Fibroblast of mammary gland (primary cell): ENCODE data around the gene TNFSF13B.
"Not testable (repeated sequence)": the region's sequence is repeated elsewhere in the genome, so short reads cannot be mapped to it uniquely, and the experiment has no call there.

Source experiments
- DNase-seq: peaks from one replicate; pipeline ENCODE4 v3.0.0-alpha.2; 2010; ENCODE audit warnings: low read depth
- H3K4me3 ChIP-seq: 2 replicates; pipeline ENCODE4 v1.5.1; 2011; ENCODE audit warnings: low read depth, mild to moderate bottlenecking, low read length, moderate library complexity; ENCODE audit not compliant: control insufficient read depth
- TF ChIP-seq, protein P1 (sequence below): conservative IDR thresholded peaks from 2 replicates; pipeline ENCODE4 v1.5.1; 2011; ENCODE audit warnings: low read depth, low read length, inconsistent platforms; ENCODE audit not compliant: control insufficient read depth, insufficient read depth

Gene TNFSF13B

DNA sequence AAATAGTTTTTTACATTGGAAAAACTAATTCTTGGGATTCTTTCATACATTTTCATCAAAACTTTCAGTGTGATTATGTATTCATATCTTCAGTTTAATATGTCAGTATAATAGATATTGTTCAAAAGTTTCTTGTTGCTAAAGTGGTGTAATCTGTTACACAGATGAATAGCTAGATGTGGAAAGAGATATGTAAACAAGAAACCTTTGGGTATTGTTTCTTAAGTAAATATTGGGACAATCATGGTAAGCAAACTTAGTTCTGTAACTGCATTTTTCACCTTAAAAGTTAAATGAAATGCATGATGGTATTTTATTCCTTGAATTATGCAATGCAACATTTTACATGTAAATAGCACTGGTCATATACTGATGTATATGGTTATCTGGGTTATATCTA lies 39.1 kb upstream of the TNFSF13B start:
- DNase-seq = no peak
- TF ChIP-seq, protein P1, sequence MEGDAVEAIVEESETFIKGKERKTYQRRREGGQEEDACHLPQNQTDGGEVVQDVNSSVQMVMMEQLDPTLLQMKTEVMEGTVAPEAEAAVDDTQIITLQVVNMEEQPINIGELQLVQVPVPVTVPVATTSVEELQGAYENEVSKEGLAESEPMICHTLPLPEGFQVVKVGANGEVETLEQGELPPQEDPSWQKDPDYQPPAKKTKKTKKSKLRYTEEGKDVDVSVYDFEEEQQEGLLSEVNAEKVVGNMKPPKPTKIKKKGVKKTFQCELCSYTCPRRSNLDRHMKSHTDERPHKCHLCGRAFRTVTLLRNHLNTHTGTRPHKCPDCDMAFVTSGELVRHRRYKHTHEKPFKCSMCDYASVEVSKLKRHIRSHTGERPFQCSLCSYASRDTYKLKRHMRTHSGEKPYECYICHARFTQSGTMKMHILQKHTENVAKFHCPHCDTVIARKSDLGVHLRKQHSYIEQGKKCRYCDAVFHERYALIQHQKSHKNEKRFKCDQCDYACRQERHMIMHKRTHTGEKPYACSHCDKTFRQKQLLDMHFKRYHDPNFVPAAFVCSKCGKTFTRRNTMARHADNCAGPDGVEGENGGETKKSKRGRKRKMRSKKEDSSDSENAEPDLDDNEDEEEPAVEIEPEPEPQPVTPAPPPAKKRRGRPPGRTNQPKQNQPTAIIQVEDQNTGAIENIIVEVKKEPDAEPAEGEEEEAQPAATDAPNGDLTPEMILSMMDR = no peak
- H3K4me3 ChIP-seq = no peak overlapping the region

DNA sequence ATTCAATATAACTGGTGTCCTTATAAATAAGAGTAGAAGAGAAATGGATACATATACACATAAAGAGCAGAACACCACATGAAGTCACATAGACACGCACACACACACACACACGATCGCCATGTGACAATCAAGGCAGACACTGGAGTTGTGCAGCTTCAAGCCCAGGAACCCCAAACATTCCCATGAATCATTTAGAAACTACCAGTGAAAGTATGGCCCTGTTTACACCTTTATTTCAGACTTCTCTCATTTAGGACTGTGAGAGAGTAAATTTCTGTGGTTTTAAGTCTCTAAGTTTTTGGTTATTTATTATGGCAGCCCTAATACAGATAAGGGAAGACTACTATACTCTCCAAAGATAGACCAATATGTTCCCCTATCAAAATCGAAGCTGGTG lies 20.4 kb upstream of the TNFSF13B start:
- TF ChIP-seq, protein P1 = no peak
- no peak for DNase-seq
- no peak overlapping the region for H3K4me3 ChIP-seq

DNA sequence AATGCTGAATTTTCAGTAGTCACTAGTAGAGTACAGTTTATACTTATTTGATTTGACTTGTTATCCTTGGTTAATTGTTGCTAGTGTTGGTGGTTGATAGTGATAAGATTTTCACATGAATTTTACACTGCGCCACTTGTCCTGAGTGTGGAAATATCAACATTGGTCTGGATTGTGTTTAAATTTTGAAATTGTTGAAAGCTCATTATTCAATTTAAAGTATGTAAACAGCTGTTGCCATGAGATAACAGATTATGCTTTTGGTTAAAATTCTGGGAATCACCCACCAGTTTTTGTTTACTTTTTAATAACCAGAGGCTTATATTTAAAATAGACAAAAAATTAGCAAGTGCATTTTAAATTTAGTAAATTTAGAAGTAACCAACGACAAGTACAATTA lies 12.3 kb upstream of the TNFSF13B start:
- TF ChIP-seq, protein P1 = no peak
- no peak overlapping the region for H3K4me3 ChIP-seq
- DNase-seq = no peak

DNA sequence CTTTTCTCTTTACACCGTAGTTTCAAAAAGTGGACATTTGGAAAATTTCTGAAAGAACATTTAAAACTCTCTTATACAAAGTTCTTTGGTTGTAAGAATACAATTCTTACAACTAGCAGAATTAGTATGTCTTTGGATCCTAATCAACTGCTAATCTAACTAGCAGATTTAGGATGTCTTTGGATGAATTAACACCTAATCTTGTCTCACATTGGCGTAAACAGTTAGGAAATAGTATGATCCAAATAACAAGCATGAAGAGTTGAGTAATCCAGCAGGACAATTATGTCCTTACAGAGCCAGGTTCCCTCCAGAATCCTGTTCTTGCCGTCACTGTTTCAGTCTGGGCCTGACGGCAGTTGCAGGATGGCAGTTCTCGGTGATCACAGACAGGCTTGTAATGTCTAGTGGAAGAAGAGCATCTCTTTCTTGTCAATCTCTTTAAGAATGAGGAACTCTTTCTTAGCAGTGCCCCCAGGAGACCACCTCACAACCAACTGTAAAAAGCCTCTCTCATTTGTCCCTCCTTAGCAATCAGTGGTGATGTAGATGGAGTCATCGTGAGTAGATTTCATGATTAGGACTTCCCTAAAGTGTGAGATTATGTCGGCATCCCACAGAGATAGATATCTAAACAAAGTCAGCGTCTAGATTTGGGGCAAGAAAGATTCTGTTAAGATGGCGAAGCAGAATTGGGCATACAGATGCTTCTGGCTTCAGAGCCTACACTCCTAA lies 5.7 kb upstream of the TNFSF13B start:
- no peak overlapping the region for H3K4me3 ChIP-seq
- TF ChIP-seq, protein P1 = no peak
- DNase-seq = no peak

DNA sequence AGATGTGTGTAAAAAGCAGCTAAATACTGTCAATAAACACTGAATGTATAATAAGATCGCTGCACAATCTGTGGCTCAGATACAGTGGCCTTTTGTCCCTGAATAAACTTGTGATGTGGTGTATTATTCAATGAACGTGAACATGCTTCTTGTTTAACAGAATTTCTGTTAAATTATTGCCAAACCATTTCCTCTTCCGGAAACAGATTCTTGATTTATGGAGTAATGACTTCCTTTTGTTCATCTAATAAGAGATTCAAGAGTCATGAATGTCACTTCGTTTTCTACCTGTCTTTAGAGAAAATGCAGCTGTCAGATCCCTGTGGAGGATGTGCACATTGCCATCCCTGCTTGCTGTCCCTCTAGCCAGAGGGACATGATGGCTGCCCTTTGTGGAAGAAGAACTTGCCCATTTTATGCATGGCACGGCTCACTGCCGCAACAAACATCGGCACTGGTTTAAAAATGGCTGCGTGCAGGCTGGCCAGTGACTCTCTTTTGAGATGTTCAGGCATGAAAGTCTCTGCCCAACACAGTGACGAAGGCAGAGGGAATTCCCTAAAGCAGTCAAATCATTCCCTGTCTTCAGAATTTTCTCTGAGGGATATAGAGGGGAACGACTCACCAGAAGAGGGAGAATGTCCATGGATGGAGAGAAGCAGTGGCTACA lies 3.1 kb upstream of the TNFSF13B start:
- DNase-seq = no peak
- H3K4me3 ChIP-seq = no peak overlapping the region
- TF ChIP-seq, protein P1 = no peak

DNA sequence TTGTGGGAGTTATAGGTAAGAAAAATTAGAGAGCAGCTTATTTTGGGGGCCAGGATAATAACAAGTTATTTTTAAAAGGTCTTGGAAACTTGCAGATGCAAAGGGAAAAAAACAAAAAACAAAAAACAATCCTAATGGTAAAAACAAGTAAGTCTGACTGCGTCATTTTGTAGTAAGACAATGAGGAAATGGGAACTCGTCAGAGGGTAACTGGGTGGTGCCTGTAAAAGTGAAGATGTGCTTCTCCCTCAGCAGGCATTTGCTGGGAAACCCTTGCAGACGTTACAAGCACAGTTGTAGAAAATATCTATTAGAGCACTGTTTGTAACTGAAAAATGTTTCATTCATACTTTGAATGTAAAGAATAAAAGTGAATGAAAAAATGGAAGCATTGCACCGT lies 2.2 kb upstream of the TNFSF13B start:
- no peak overlapping the region for H3K4me3 ChIP-seq
- TF ChIP-seq, protein P1 = no peak
- DNase-seq = no peak

DNA sequence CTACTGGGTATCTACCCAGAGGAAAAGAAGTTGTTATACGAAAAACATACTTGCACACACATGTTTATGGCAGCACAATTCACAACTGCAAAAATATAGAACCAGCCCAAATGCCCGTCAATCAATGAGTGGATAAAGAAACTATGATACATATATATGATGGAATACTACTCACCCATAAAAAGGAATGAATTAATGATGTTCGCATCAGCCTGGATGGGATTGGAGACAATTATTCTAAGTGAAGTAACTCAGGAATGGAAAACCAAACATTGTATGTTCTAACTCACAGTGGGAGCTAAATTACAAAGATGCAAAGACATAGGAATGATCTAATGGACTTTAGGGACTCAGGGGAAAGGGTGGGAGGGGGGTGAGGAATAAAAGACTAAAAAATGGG lies 1.7 kb upstream of the TNFSF13B start:
- H3K4me3 ChIP-seq, DNase-seq: not testable (repeated sequence)
